GM21529 (cell line): ENCODE data around the gene TMEM121B.

ENCODE experiments used
- ATAC-seq: cut with Tn5 transposase; IDR thresholded peaks from one replicate; pipeline ENCODE4 v1.9.1; 2021; ENCODE audit not compliant: unreplicated experiment

Gene TMEM121B

DNA sequence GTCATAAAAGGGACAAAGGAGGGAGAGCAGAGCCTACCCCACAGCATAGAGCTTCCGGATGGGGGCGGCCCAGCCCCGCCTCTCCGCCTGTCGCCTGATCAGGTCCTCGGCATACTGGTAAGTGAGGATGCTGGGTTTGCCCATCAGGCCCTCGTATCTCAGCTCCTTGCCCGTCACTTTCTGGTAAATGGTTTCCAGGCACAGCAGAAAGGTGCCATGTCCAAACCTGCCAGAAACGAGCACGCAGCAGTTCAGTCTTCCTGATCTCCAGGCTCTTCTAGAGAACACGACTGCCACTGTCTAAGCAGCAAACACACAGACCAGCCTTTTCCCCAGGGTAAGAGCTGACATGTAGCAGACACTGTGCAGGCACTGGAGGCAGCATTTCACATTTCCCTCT lies 17.4 kb upstream of the TMEM121B start:
- no peak for ATAC-seq

DNA sequence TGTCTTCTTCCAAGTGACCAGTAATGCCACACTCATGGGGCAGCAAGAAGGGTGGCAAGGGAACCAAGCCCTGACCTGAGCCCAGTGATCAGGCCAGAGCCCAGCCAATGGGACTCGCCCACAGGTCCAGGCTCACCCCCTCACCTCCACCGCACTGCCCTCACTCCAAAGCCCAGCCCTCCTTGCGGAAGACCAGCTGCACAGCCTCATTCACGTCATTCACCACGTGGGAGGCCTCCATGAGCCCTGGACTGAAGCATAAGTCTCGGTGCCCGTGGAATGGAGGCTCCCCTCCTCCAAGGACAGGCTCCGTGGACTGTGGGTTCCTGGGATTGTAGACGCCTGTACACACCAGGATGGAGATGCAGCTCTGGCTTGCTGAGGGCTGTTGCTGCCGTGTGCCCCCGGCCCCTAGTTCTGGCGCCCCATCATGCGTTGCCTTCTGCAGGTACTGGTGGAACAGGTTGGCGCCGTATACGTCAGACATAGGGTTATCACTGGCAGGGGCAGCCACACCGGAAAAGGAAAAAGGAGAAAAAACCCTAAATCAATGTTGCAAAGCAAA lies 16.8 kb upstream of the TMEM121B start:
- no peak for ATAC-seq

DNA sequence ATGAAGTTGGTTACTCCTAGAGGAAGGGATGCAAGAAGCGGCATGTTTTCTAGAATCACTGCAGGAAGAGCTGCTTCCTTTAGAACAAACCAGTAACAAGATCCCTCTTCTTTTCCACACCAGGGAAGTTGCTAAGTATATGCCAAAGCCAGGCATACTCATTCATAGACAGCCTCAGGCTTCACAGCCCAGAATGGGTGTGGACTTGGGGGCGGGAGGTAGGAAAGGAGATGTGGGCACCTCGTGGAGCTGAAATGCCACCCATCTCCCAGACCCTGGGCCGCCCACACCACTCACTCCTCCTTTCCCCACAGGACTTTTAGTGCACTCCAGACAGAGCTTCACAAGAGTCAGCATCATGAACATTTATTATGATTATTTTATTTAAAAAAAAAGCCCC lies 16.0 kb upstream of the TMEM121B start:
- ATAC-seq: no peak

DNA sequence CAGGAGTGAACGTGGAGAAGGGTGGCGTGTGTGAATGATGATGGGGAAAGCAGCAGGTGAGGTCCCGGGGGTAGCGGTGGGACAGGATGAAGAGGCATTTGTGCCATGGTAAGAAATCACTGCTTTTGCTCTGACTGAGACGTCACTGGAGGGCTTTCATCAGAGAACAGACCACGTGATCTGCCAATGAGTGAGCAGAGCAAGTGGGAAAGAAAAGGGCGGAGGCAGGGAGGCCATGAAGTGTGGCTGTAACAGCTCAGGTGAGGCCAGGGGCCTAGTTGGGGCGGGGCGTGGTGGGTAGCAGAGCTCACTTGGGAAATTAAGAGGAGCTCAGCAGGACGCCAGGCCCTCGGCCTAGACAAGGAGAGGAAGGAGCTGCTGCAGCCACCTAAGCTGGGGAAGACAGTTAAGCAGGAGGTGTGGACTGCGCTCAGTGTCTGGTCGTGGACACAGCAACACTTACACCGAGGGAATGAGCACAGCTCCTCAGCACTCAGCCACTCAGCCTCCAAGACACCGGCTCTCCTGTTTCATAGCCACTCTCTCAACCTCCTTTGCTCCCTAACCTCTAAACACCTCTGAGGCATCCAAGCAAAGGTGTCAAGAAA lies 14.1 kb upstream of the TMEM121B start:
- no peak for ATAC-seq

DNA sequence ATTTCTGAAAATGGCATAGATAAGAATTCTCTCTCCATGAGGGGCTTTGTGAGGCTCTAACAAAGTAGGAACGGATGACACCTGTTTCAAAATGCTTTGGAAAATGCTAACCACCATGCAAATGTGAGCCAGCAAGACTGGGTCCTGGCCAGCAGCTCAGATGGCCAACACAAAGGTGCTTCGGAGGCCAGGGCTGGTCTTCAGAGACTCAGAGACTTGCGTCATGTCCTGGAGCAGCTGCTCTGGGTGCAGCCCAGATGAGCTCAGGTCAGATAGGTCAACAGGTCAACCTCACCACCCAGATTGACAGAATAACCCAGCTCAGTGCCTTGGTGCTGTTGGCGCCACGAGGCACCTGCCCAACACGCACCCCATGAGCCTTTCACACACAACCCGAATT lies 12.0 kb upstream of the TMEM121B start:
- no peak for ATAC-seq

DNA sequence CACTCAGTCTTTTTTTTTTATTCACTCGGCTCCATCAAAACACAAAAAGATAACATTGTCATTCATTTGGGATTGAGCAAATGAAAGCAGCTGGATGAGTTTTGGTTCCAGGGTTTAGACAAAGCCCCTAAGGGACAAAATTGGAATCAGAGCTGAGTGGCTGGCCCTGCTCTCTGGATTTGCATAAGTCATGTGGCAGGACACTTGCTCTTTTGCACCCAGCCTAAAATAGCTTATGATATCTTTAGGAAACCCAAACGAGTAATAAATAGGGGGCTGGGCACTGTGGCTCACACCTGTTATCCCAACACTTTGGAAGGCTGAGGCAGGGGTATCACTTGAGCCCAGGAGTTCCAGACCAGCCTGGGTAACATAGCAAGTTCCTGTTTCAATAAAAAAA lies 11.0 kb upstream of the TMEM121B start:
- no peak for ATAC-seq

DNA sequence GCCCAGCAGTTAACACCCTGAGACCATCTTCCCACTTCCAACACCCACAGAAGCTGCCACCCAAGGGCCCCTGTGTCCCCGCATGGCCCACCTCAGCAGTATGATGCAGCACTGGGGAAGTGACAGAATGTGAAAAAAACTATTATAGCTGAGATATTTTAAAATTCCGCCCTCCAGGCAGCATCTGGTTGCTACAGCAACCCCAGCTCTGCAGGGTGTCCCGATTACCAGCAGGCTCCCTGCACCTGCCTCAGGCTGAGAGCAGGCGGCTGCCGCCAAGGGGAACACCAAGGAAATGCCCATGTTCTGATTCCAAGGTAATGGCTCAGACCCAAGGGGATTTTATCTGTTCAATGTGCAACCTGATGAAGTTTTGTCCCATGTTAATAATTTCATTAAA lies 10.5 kb upstream of the TMEM121B start:
- ATAC-seq: no peak

DNA sequence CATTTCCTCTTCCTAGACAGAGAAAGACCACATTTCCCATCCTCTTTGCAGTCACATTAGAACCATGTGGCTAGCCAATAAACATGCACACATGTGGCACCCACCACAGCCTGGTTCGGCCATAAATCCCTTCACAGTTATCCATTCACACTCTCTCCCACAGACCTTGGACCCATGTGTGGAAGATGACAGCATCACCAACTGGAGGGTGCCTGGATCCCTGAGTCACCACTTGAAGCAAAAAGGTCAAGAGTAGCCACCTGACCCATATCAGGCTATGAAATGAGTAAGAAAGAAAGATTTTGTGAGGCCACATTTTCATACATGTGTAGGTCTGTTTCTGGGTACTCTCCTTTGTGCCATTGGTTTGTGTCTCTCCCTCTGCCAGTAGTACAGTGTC lies 9.0 kb upstream of the TMEM121B start:
- ATAC-seq: no peak

DNA sequence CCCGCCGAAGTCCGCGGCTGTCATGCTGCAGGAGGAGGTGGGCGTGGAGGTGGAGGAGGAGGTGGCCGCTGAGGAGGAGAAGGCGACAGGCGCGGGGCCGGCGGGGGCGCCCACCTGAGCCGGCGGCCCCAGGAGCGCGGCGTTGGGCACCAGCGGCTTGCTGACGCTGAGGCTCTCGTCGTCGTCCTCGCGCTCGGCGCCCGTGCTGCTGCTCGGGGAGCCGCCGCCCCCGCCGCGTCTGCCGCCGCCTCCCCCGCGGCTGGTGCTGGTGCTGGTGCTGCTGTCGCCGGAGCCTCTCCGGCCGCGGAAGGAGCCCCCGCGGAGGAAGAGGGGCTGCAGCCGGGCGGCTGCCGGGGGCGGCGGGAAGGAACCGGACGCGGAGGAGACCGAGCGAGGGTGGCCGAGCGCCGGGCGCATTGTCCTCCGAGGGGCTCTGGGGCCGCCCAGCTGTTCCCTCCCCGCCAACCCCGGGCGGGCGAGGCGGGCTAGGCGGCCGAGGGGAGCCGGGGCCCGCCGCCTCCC lies 388 bp downstream of the TMEM121B start:
- no peak for ATAC-seq

DNA sequence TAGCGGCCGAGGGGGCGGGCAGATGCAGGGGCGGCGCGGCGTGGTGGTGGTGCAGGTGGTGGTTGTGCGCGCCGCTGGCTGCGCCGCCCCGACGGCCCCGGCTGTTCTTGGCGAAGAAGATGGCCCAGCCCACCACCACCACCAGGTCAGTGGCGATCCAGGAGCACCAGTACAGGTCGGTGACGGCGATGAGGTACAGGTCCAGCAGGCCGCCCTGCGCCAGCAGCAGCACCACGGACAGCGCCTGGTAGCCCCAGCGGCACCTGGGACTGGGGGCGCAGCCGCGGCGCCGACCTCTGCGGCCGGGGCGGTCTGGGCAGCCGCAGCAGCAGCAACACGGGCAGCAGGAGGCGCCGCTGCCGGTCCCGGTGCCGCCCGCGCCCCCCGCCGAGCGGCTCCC lies 879 bp downstream of the TMEM121B start:
- ATAC-seq: no peak

DNA sequence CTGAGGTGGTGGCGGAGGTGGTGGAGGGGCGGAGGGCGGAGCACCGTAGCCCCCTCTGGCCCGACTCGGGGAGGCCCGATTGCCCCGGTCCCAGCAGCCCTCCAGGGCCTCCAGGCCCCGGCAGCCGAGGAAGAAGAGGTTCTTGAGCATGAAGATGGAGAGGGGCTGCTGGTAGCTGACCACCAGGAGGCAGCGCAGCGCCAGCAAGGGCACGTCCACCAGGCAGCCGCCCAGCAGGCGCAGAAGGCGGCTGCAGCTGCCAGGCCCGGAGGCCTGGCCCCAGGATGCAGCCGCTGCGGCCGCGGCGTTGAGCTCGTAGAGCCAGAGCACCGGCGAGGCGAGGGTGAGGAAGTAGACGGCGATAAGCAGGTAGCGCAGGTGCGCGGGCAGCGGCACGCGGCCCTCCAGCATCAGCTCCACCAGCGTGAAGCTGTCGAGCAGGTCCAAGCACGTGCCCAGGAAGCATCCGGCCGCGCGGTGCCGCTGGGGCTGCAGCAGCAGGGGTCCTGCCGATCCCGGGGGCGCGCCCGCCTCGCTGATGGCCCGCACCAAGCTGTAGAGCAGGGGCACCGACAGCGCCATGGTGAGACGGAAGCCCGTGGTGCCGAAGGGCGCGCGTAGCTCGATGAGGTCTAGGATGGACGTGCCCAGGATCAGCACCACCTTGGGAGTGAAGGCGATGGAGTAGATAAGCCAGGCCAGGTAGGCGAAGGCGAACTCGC lies 1.5 kb downstream of the TMEM121B start:
- ATAC-seq: no peak

DNA sequence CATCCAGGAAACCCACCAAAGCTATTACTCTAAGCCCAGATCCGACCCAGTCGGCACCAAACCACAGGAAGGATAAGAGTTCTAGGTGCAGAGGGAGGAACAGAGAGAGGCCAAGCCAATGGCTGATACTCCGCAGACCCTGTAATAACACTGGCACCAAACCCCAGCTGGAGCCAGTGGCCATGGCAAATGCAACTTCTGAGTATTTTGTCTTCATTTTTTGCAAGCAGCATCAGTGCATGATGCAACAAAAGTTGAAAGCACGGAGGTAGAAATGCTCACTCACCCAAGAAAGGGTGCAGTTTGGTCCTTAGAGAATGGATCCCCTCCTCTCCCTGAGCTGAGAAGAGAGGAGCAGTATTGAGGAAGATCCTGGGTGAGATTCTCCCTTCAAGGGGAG lies 2.8 kb downstream of the TMEM121B start:
- ATAC-seq: no peak

DNA sequence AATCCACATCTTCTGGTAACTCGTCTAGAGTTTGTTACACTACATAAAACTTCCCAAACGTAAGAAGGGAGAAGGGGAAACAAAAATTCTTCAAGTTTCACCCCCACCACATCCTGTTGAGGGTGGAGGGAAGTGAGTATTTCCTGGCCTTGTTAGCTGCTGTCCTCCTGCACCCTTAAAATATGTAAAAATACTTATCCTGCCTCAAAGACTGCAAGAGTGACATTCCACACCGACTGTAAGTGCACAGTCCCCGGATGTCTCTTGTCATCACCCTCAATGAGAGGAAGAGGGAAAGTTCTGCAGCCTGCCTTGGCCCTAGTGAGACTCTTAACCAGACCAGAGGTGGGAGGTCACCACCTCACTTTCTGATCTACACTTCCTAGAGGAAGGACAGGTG lies 3.3 kb downstream of the TMEM121B start:
- no peak for ATAC-seq

DNA sequence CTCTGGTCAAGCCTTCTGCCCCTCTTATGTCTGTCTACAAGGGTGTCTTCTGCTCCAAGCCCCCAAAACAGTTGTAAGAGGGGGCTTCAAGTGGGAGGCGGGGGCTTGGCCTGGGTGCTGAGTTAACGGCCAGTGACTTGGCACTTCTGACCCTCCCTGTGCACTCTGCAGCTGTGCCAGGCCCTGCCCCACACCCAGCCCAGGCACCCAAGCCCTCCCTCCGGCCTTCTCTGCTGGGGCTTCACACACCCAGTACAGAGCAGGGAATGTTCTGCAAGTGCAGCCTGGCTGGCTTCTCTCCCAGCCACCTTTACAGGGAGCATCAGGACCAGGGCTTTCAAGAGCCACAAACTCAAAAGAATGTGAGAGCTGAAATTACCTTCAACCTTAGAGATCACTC lies 3.8 kb downstream of the TMEM121B start:
- no peak for ATAC-seq

DNA sequence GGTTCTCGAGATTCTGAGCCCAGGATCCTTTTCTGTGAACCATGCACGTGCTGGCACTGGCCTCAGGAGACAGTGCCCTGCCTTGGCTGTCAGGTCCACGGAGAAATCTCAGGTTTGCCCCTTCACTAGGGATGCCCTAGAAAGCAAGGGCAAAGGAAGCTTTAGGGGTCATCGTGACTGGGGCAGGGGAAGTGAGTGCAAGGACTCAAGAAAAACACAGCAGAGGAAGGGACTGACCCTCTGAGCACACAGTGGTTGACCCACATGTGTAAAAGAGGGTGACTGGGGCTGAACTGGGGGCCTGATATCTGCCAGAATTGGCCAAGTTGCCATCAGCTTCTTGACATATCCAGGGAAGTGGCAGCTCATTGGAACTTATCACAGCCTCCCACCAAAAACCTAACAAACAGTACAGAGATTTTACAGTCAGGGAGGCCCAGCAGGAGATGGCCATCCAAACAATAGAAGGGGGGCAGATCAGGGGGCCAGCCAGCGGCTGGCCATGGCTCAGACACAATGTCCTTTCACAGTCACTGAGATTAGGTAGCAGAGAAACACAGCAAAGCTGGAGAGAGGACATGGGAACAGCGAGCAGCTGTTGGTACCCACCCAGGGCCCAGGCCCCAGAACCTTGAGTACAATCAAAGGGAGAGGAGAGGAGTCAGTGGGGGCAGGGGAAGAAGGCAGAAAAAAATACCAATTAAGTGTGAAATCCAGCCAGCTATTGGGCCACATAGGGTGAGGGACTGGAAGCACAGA lies 4.4 kb downstream of the TMEM121B start:
- no peak for ATAC-seq

DNA sequence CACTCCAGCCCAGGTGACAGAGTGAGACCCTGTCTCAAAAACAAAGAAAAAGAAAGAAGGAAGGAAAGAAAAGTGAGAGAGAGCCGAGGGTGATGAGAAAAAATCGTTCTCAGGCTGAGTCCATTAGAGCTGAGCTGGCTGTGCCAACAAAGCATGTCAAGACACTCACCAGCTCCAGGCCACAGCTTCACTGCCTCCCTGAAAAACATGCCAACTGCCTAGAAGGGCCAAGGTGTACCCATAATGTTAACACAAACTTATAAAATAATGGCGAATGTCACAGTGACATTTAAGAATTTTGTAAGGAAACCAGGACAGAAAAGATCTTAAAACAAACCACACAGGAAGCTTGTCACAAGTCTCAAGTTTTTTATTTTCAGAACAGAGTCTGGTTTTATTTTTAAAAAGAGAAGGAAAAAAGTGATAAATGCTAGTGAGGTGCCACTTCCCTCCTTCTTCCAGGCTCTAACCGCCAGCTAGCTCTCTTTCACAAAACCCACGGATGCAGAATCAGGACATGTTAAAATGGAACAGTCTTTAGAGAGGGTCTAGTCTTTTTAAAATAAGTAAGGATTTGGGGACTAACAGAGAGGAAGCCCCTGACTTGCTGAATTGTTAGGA lies 5.1 kb downstream of the TMEM121B start:
- no peak for ATAC-seq

DNA sequence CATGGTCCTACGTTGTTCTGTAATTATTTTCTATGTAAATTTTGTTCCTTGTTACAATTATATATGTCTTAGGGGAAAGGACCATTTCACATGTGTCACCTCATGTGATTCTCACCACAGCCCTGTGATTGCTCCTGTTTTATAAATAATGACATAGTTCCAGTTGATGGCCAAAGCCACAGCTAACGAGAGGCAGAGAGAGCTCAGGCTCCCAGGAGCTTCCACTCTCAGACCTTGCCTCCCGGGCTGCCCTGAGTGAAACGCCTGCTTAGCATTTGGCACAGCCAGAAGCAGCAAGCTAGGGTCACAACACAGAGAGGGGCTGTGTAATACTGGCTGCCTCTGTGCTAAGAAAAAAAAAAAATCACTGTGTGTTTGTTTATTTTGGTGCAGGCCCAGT lies 5.9 kb downstream of the TMEM121B start:
- no peak for ATAC-seq

DNA sequence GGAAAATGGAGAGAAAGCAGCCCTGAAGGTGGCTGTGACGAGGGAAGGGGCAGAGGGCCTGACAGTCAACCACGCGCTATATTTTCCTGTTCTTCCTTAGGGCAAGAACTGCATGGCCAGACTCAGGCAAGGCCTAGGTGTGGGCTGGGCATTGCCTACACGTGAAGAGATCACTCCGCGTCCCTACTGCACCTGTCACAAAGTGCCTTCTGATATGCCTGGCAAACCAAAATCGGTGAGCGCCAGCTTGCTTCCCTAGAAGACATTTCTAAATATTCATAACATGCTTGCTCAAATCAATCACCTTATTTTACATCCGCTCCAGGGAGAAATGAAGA lies 6.3 kb downstream of the TMEM121B start:
- ATAC-seq: no peak

DNA sequence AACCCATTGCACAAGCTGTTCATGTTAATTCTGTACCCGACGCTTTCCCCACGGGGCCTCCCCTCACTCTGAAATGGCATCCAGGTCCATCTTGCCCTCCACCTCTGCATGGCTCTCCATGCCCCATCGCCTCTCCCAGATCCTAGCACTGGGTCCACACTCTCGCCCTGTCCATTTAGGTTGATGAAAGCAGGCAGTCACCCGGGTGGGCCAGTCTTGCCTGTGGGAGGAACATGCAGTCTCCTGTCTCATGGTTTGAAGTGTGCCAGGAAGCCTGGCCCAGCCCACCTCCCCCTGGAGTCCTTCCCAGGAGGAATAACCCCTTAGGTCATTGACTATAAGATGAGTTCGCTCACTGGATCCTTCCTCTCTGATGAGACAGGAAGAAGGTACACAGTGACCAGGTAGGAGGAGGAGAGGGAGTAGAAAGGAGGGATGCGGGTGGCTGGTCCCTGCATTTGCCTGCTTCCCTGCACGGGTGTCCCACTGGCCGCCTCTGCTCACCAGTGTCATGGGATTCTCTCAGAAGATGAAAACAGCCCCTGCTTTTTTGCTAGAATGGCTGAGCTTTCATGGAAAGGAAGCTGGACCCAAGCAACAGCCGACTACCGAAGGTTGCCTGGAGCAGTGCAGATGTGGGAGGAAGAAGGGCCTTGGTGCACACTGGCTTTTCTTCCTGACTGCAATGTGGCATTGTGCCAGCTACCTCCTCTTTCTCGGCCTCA lies 6.8 kb downstream of the TMEM121B start:
- no peak for ATAC-seq

DNA sequence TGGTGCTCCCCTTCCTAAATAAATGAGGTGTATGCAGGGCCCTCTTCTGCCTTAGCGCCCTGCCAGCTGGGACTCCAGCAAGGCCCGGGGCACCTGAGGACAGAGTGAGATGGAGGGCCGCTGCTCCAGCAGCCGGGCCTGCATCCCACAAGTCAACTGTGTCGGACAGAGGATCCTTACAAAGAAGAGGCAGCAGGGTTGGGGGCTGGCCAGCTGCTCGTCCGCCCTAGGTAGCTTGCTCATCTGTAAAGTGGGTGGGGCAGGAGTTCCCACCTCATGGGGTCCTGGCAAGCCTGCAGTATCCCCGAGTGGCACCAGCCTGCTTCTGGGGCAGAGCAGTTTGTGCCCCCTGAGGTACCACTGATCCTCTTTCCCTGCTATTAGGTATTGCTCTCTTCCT lies 7.6 kb downstream of the TMEM121B start:
- no peak for ATAC-seq
